Measurements from ENCODE around the gene AK2. TPM values are rescaled to one million over a fixed set of nuclear protein-coding genes. Genes with fewer than 3 reads are reported as not detected.
A peak's percentile ranks its signal among the peaks of the same experiment; 100 is the strongest.
"Not testable (repeated sequence)": the region's sequence is repeated elsewhere in the genome, so short reads cannot be mapped to it uniquely, and the experiment has no call there.

Gene AK2
- total RNA-seq (ENCODE audit: insufficient read depth, low replicate concordance) = 82.6 TPM

DNA sequence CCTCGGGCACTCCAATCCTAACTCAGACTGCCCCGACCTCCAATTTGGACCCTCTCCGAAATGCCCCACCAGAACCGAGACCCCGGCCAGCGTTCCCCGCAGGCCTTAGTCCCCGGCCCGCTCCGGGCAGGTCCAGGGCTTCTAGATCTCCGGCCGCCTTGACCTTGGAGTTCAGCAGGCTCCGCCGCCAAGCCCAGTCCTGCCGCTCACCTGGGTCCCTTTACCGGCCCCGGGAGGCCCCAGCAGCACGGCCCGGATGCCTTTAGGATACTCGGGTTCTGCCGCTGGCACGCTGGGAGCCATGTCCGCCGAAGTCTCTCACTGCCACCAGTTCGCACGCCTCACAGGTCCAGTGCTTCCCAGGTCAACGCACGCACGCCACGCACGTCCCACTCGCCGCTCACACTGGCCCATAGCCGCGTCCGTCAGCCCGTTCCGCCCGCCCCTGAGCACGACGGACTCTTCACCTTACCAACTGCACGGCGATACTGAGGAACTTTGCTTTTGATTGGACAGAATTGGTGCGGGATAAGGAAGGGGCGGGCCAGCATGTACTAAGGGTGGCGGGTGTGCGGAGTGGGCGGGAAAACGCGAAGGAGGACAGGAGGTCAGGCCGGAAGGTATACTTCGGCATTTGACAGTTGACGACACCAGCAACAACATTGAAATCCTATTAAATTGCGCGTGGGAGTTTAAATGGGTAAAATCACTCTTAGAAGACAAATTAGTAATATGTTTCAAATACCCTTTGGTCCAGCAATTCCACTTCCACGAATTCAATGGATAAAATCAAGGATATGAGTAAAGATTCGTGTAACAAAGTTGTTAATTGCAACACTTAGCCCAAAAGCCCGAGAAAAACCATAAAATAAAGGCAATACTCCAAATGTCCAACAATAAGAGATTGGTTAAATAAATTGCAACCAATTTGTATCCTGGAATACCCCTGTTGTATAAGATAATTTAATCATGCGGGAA is at the start of gene AK2:
Gene AK2 (minus strand): TSS at position 358 of the 978 bp plus-strand sequence. CDS start 55 bp downstream, at position 303.
- peak; percentile 99 for DNase-seq (ENCODE audit: low spot score)

DNA sequence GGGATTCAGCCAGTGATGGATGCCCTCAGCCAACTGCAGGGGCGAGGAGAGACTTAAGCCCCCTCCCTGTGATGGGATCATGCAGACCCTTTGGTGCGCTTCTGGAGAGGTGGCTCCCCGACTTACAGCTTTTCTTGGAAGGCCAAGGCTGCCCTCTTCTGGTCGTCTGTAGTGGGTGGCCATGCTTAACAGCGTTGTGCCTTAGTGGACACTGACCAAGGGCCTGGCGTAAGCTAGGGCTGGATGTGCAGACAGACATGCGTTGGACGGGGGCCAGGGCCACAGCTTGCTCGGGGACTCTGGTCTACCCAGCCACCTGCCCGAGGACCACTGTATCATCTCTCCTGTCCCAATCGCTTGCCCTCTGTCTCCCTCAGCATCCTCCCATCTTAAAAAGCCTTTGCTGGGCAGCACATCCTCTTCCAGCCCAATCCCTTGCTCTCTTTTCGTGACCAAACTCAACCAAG is 49.7 kb upstream of the AK2 start:
- peak; percentile 61 for DNase-seq (ENCODE audit: low spot score)

DNA sequence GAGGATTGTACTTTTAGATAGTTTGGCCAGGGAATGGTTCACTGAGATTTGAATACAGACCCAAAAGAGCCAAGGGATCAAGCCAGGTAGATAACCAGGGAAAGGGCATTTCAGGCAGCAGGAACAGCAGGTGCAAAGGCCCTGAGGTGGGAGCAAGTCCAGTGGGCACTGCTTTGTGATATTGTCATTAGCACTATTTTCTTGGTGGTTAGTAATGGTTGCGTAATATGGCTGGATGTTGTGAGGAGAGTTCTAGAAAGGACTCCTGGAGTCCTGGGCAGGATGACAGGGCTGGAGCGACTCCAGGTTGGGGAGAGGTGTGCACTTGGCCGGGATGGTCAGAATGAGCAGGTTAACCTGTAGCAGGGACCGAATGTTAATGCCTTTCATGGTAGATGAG is 48.6 kb upstream of the AK2 start:
- DNase-seq (ENCODE audit: low spot score) = no peak

DNA sequence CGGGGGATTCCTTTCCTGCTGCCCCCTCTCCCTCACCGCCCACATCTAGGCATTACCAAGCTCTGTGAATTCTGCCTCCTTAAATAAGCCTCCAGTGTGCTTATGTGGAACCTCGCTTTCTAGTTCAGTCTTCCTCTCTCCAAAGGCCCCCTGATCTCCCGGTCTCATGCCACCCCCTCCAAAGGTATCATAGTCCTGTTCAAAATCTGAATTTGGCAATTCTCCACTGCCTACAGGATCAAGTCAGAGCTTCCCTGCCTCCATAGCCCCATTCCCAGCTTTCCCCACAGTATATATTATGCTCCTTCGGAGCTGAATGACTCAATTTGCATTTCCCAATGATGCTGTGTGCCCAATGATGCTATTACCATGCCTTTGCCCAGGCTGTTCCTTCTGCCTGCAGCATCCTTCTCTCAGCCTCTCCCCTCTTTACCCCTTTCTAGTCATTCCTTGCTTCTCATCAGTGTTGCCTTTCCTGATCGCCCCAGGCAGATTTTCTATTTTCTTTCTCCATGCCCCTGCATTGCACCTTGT is 46.0 kb upstream of the AK2 start:
- DNase-seq (ENCODE audit: low spot score) = no peak

DNA sequence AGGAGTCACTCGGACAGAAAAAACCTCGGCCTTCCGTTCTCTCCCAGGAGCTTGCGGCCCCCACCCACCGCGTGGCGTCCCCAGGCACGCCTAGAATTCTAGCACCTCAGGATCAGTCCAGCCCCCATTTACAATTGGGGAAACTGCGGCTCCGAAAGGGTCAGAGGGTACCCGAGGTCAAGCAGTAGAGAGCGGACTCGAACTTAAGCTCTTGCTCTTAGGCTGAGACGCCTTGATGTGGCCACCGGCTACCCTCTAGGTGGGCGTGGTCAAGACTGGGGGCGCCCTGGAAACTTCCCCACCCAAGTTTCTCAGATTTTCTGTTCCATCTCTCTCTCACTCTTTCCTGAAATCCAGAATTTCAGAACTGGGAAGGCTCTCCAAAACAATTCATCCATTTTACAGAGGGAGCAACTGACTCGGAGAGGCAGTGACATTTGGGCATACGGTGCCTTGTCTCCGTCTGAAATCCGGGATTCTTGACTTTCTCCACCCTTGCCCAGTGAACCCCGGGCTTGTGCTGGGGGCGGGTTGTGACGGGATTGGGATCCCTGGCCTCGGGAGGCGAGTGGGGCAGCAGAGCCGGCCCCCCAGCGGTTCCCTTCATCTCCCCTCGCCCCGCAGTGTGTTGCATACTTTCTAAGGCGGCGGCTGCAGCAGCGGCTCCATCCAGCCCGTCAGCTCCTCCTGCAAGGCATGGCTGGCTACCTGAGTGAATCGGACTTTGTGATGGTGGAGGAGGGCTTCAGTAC is 45.0 kb upstream of the AK2 start:
- DNase-seq (ENCODE audit: low spot score) = no peak

DNA sequence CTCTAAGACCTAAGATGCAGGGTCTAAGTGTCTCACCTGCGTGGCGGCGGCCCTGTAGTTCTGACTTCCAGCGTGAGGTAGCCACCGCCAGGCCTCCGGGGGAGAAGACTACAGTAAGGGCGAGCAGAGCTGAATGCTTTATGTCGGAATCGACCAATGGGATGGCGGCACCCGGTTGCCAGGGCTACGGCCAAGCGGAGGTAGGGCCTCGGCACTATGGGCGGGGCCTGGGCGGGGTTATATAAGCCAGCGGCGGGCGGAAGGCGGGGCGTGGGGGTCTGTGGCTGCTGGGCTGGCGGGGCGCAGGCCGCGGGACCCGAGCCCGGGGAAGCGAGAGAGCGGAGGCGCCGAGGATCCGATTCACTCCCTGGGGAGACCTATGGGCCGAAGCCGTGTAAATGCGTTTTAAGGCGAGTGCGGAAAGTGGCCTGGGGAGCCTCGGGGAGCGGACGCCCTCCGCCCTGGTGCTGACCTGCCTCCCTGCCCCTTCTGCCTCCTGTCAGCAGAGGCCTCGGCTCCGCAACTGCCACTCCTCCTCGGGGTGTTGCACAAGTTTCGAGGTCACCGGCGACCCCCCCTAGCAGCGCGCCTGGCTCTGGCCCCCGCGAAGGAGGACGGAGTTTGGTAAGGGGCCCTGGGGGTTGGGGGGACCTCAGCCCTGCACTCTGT is 44.3 kb upstream of the AK2 start, which contains the start of gene AZIN2:
Gene AZIN2 (plus strand): TSS at position 269 of the 669 bp plus-strand sequence. CDS start 1,097 bp downstream, outside the sequence.
- DNase-seq (ENCODE audit: low spot score) = peak; percentile 97

DNA sequence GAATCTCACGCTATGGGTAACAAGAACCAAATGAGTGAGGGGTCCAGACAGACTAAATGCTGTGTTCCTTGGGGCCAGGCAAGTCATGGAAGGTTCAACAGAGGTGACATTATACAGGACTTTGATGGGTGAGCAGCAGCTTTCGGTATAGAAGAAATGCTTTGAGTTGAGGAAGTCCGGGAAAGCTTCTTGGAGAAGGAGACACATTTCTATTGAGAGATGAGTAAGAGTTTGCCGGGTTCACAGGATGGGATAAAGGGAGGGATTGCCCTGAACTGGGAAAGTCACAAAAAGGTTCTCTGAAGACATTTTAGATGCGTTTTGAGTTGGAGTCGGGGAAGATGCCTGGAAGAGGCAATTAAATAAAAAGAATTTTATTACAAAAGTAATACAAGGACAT is 43.7 kb upstream of the AK2 start:
- no peak for DNase-seq (ENCODE audit: low spot score)

DNA sequence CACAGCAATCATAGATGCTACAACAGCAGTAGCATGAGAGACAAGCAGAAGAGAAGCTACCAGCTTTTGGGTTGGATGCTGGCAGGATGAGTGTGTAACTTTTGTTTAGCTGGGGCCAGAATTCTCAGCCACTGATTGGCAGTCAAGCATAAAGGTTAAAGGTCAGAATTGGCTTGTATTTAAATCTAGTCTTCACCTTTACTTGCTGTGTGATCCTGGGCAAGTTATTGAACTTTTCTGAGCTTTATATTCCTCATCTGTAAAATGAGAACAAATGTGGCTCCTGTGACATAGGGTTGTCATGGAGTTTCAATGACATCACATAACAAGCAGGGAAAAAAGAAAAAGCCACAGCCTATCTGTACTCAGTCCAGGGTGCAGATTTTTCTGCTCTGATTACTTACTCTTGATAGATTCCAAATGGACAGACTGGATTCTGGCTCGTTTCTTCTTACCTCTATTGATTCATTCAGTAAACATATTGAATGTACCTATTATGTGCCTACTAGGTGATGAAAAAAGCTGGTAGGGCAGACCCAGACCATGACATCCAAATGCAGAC is 41.4 kb upstream of the AK2 start:
- no peak for DNase-seq (ENCODE audit: low spot score)

DNA sequence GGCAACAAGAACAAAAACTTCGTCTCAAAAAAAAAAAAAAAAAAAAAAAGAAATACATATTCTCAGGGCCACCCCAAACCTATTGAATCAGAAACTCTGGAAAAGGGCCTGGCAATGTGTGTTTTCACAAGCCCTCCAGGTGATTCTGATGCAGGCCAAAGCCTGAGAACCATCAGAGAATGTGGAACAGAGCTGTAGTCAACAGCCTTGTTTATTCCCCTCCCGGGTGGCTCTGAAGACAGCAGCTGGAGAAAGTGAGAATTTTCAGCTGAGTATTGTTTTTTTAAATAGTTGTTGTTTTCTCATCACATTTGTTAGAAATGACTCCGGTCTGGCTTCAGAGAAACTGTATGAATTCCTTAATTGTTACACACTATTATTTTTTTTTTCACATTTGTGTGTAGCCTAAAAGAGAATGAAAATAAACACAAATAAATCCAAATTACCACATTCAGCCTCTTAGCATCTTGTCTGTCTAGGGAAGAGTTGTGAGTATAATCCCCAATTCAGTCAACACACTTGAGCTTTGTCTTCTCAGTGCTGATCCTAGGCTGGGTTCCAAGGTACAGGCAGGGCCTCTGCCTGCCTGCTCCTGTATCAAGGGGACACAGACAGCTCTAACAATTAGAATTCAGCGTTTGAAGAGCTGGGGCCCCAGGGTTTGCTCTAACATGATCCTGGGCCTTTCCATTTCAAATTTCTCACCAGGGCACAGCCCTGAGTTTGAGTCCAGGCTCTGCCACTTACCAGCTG is 37.7 kb upstream of the AK2 start:
- DNase-seq (ENCODE audit: low spot score) = no peak

DNA sequence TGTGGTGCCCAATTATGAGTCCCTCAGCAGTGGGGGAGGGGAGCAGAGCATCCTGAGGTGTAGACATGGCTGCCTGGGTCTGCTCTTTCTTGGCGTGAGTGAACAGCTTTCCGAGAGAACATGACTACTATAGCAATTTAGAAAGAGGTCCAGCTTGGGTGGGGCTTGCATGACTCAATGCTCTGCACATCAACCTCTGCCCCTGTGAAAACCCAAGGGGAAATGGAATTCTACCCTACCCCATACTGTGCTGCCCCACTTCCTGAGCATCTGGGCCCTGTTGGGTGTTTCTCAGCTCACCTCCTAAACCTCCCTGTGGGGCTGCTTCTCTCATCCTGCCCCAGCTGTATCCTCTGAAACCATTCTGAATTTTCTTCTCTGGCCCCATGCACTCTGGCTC is 36.0 kb upstream of the AK2 start:
- DNase-seq (ENCODE audit: low spot score) = no peak

DNA sequence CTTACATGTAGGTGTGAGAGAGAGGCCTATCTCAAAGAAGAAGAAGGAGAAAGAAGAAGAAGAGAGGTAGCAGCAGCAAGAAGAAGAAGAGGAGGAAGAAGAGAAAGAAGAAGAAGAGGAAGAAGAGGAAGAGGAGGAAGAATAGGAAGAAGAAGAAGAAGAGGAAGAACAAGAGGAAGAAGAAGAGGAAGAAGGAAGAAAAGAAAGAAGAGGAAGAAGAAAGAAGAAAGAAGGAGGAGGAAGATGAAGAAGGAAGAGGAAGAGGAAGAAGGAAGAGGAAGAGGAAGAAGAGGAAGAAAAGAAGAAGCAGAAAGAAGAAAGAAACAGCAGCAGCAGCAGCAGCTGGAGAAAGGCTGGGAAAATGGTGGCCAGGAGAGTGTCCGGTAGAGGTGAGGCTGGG is 33.9 kb upstream of the AK2 start:
- no peak for DNase-seq (ENCODE audit: low spot score)

DNA sequence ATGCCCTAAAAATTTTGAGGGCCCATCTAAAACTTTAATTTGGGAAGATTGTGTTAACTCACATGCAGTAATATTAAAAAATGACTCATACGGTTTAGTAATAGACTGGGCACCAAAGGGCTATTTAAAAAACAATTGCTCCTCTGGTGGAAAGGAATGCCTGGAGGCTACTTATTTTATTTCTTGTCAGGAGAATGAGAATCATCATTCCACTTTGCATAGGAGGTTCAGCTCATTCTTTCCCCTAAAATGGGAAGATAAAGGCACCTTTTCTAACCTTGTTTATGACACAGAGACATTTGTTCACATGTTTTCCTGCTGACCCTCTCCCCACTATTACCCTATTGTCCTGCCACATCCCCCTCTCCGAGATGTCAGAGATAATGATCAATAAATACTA is 31.4 kb upstream of the AK2 start:
- not testable (repeated sequence) for DNase-seq (ENCODE audit: low spot score)

DNA sequence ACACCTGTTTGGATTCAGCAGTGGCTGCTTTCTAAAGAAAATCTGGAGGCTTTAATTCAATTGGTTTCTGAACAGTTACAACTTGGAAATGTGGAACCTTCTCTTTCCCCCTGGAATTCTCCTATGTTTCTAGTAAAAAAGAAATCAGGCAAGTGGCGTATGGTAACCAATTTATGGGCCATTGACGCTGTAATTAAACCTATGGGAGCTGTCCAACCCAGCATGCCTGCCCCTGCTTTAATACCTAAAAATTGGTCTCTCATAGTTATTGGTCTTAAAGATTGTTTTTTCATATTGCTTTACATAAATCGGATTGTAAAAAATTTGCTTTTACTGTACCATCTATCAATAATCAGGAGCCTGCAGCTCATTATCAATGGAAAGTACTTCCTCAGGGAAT is 29.8 kb upstream of the AK2 start:
- DNase-seq (ENCODE audit: low spot score) = not testable (repeated sequence)

DNA sequence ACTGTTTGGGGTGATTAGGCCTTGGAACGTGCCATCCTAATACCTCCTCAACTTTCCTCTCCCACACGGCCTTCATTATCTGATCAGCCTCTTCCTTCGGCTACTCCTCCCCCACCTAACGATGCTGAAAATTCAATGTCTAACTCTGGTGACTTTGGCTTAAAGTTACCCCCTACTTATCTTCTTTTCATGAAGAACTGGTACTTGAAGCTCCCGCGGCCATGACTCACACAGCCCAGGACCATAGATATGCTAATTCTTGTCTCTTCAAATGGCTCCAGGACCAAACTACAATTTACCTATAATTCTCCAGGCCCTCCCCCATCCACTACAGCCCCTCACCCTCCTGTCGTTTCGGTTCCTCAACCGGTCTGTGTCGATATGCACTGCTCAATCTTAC is 28.6 kb upstream of the AK2 start:
- no peak for DNase-seq (ENCODE audit: low spot score)

DNA sequence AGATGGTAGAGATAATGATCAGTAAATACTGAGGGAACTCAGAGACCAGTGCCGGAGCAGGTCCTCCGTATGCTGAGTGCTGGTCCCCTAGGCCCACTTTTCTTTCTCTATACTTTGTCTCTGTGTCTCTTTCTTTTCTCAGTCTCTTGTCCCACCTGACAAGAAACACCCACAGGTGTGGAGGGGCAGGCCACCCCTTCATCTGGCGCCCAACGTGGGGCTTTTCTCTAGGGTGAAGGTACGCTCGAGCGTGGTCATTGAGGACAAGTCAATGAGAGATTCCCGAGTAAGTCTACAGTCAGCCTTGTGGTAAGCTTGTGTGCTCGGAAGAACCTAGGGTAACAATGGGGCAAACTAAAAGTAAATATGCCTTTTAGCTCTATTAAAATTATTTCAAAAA is 27.6 kb upstream of the AK2 start:
- not testable (repeated sequence) for DNase-seq (ENCODE audit: low spot score)

DNA sequence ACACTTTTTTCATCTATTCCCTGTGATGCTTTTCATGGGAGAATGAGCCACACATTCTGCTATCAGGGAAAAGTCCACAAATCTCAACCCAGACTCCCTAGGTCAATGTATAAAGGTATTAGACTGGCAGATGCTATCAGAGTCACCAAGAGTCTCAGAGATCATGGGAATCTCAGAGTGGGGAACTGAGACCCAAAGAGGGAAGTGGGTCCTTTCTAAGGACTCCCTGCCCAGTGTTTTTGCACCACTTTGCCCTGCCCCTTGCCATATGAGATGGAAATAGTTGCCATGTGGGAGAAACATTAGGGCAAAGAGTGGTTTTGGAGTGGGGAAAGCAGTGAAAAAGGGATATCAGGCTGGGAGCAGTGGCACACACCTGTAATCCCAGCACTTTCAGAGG is 25.2 kb upstream of the AK2 start:
- DNase-seq (ENCODE audit: low spot score) = no peak

DNA sequence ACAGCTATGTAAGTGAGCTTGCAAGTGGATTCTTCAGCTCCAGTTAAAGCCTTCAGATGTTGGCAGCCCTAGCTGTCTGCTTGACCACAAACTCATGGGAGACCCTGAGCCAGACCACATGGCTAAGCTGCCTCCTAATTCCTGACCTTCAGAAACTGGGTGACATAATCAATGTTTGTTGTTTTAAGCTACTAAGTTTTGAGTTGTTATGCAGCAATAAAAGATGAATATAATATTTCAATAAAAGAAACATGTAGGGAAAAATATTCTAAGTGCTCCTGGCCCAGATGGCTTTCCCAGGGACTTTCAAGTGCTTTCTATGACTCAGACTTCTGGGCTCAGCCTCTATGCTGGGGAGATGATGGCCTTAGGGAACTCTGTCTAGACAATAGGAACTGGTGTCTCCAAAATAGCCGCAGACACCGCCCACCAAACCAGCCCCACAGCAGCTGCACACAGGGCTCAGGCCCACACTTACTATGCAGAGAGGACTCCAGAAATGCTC is 23.9 kb upstream of the AK2 start:
- peak; percentile 34 for DNase-seq (ENCODE audit: low spot score)

DNA sequence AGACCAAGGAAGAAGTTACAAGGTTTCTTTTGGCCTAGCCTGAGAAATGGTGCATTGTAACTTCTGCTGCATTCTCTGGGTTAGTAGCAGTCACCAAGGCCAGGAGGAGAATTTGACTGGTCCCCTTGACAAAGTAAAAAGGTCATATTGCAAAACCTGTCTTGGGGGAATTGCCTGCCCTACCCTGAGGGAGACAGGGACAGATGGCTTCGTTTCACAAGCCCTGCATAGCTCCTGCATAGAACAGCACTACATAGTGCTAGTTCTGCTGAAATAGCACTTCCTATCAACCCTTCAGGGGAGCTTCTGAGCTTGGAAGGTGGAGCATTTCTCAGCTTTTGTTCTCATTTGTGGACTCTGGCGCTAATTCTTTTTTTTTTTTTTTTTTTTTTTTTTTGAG is 20.4 kb upstream of the AK2 start:
- no peak for DNase-seq (ENCODE audit: low spot score)

DNA sequence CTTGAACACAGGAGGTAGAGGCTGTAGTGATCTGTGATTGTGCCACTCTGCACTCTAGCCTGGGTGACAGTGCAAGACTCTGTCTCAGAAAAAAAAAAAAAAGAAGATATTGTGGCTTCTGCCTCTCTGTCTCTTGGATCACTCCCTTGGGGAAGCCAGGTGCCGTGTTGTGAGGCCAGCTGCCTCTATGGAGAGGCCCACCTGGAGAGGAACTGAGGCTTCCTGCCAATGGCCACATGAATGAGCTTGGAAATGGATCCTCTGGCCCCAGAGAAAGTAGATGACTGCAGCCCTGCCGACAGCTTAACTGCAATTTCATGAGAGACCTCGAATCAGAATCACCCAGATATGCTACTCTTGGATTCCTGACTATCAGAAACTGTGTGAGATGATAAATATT is 19.7 kb upstream of the AK2 start:
- no peak for DNase-seq (ENCODE audit: low spot score)
